Mesothelial cell of epicardium (in vitro differentiated cells): ENCODE data around the gene MRPL17. TPM values are rescaled to one million over a fixed set of nuclear protein-coding genes. Genes with fewer than 3 reads are reported as not detected.

Experiments used
- DNase-seq, 2 experiments: peaks; one replicate each; pipeline ENCODE4 v3.0.0; 2021; ENCODE audit warnings: low spot score in 2 of 2; ENCODE audit not compliant: unreplicated experiment in 2 of 2
- H3K27ac Mint-ChIP-seq: 2 replicates; pipeline ENCODE4 v1.8.0; 2021; ENCODE audit warnings: mixed read lengths
- H3K27me3 Mint-ChIP-seq: 2 replicates; pipeline ENCODE4 v1.8.0; 2021; ENCODE audit warnings: low read depth, mixed read lengths
- H3K36me3 Mint-ChIP-seq: 2 replicates; pipeline ENCODE4 v1.8.0; 2021; ENCODE audit warnings: mixed read lengths
- H3K4me1 Mint-ChIP-seq: 2 replicates; pipeline ENCODE4 v1.8.0; 2021; ENCODE audit warnings: mixed read lengths
- H3K4me3 Mint-ChIP-seq: 2 replicates; pipeline ENCODE4 v1.8.0; 2021; ENCODE audit warnings: mild to moderate bottlenecking, moderate library complexity, mixed read lengths
- H3K9me3 Mint-ChIP-seq: 2 replicates; pipeline ENCODE4 v1.8.0; 2021; ENCODE audit warnings: mixed read lengths
- total RNA-seq: library from RNA; stranded (reverse); gene quantifications from 3 replicates; pipeline ENCODE4 v1.2.1, GENCODE V29; 2021
- TF ChIP-seq, protein P1 (sequence below): fragments of 200-600 bp; sonication (generic); IDR thresholded peaks from one replicate; pipeline ENCODE4 v1.5.0; 2021; ENCODE audit warnings: antibody characterized with exemption; ENCODE audit not compliant: unreplicated experiment

MRPL17 gene
- total RNA-seq, 1 donor from 2014 or later: 41.6 TPM

DNA sequence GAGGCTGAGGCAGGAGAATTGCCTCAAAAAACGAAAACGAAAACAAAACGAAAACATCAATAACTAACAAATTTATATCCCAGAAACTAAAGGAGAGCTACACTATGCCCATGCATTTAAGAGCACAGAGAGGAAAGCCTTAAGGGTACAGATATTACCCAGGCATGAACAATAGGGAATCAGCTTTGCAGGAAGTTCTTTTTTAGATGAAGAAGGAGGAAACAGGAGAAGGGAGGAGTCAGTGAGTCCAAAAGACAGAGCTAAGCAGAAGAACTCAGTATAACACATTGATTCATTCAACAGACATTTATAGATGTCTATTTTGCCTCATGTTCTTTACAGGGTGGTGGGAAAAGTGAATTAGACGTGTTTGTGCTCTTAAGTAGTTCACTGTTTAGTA, 8.3 kb downstream of the MRPL17 start:
- Mint-ChIP-seq H3K9me3 (no peaks in the 10 kb centered on the region), H3K36me3 (peaks cover 2% of the 10 kb centered on the region), H3K27ac (no peak overlapping the region), H3K4me3 (no peak overlapping the region), H3K27me3 (peaks cover 2% of the 10 kb centered on the region), H3K4me1 (no peaks in the 10 kb centered on the region)
- TF ChIP-seq, protein P1, sequence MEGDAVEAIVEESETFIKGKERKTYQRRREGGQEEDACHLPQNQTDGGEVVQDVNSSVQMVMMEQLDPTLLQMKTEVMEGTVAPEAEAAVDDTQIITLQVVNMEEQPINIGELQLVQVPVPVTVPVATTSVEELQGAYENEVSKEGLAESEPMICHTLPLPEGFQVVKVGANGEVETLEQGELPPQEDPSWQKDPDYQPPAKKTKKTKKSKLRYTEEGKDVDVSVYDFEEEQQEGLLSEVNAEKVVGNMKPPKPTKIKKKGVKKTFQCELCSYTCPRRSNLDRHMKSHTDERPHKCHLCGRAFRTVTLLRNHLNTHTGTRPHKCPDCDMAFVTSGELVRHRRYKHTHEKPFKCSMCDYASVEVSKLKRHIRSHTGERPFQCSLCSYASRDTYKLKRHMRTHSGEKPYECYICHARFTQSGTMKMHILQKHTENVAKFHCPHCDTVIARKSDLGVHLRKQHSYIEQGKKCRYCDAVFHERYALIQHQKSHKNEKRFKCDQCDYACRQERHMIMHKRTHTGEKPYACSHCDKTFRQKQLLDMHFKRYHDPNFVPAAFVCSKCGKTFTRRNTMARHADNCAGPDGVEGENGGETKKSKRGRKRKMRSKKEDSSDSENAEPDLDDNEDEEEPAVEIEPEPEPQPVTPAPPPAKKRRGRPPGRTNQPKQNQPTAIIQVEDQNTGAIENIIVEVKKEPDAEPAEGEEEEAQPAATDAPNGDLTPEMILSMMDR: no peak
- no peak for DNase-seq

DNA sequence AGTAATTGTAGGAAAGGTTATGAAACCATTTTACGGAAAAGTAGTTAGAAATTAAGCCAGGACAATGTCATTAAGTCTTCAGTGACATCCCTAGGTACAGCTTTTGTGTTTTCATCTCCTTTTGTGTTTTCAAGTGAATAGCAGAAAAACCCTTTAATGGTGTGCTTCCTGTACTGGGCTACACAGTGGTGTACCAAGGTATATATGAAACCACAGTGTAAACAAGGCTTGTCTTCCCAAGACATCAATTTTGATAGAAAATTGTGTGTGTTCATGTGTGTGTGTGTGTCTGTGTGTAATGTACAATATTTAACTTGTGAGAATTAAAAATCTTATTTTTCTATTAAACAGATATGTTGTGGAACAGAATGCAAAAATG, 8.9 kb downstream of the MRPL17 start:
- H3K4me3 Mint-ChIP-seq: no peak overlapping the region
- peaks cover 2% of the 10 kb centered on the region for H3K27me3 Mint-ChIP-seq
- TF ChIP-seq, protein P1: no peak
- no peaks in the 10 kb centered on the region for H3K4me1 Mint-ChIP-seq
- no peak for DNase-seq
- no peak overlapping the region for H3K27ac Mint-ChIP-seq
- H3K9me3 Mint-ChIP-seq: no peaks in the 10 kb centered on the region
- no peaks in the 10 kb centered on the region for H3K36me3 Mint-ChIP-seq

DNA sequence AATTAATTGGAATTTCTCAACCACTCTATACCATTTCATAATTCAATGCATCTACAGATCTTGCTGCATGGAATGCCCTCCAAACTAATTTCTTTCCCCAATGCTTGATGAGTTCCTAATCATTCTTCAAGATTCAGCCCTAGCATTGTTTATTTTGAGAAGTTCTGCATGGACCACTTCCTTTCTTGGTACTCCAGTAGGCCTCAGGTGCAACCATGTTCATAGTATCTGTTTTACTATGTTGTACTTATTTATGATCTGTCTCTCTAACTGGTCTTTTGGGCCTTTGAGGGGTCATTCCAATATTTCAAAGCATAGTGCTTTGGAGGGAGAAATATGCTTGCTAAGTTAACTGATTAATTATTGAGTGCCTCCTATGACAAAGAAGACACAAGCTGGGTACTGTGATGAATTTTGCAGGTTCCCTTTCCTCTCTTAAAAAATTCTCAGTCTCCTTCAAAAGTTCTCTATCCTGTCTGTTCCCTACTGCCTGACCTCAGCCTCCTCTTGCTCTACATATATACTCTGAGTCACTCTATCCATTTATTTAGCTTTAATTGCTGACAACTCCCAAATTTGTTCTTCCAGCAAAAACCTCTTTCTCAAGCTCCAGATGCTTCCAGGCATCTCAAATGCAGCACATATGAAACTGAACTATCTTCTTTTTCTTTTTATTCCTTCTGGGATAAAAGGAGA, 9.5 kb downstream of the MRPL17 start:
- H3K27ac Mint-ChIP-seq: no peak overlapping the region
- peaks cover 2% of the 10 kb centered on the region for H3K27me3 Mint-ChIP-seq
- H3K9me3 Mint-ChIP-seq: no peaks in the 10 kb centered on the region
- no peaks in the 10 kb centered on the region for H3K4me1 Mint-ChIP-seq
- DNase-seq: no peak
- TF ChIP-seq, protein P1: no peak
- no peaks in the 10 kb centered on the region for H3K36me3 Mint-ChIP-seq
- H3K4me3 Mint-ChIP-seq: no peak overlapping the region

DNA sequence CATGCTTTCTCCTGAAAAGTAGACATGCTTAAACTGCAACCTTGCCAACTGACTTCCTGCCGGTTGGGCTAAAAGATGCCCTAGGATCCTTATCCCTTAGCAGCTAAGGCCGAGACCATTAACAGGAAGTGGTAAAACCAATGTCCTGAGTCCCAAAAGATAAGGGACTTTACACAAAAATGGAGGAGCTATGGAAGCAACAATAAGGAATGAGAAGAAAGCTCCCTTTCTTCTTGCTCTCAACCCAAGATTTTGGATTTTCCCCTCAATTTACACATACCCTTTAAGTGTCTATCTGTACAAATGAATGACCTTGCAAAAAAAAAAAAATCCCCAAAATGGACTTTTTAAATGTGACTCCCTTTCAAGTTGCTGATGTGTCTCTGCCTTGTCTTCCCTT, 11.1 kb downstream of the MRPL17 start:
- H3K9me3 Mint-ChIP-seq: peaks cover 2% of the 10 kb centered on the region
- no peaks in the 10 kb centered on the region for H3K36me3 Mint-ChIP-seq
- DNase-seq: no peak
- H3K27ac Mint-ChIP-seq: no peak overlapping the region
- H3K4me3 Mint-ChIP-seq: no peak overlapping the region
- peaks cover 4% of the 10 kb centered on the region for H3K27me3 Mint-ChIP-seq
- TF ChIP-seq, protein P1: no peak
- no peaks in the 10 kb centered on the region for H3K4me1 Mint-ChIP-seq

DNA sequence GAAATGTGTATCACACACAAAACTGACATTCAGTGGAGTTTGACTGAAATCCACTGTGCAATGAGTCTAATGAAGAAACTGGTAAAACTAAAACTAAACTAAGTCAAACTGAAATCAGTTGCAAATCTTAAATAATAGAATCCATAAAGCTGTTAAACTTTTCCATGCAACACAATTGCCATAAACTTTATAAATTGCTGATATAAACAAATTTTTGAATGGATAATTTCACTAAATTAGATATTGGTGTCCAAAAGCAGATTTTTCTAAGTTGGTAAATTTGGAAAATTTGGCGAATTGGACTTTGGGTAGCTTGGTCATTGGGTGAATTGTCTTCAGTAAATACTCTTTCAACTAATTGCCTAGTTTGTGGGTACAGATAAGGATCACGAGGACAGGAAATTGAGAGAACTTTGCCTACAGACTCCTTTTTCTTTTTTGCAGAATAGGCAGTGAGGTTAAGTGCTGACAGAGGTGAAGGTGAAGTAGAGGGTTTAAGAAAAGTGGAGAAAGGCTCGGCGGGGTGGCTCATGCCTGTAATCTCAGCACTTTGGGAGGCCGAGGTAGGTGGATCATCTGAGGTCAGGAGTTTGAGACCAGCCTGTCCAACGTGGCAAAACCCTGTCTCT, 12.8 kb downstream of the MRPL17 start:
- H3K9me3 Mint-ChIP-seq: peaks cover 5% of the 10 kb centered on the region
- no peak overlapping the region for H3K4me3 Mint-ChIP-seq
- H3K4me1 Mint-ChIP-seq: no peaks in the 10 kb centered on the region
- H3K36me3 Mint-ChIP-seq: no peaks in the 10 kb centered on the region
- no peak for DNase-seq
- peaks cover 16% of the 10 kb centered on the region for H3K27me3 Mint-ChIP-seq
- no peak overlapping the region for H3K27ac Mint-ChIP-seq
- TF ChIP-seq, protein P1: no peak
